Stimulated activated CD8-positive, alpha-beta memory T cell treated with anti-CD3 and anti-CD28 coated beads, Interleukin-12 subunit alpha, Interleukin-12 subunit beta, amount 100 ng/mL, for 4 hours (primary cell): ENCODE results near the gene UFC1.

ENCODE experiments used
- DNase-seq: peaks from one replicate; pipeline ENCODE4 v3.0.0-alpha.2; 2020; ENCODE audit warnings: low read depth

Gene UFC1

DNA sequence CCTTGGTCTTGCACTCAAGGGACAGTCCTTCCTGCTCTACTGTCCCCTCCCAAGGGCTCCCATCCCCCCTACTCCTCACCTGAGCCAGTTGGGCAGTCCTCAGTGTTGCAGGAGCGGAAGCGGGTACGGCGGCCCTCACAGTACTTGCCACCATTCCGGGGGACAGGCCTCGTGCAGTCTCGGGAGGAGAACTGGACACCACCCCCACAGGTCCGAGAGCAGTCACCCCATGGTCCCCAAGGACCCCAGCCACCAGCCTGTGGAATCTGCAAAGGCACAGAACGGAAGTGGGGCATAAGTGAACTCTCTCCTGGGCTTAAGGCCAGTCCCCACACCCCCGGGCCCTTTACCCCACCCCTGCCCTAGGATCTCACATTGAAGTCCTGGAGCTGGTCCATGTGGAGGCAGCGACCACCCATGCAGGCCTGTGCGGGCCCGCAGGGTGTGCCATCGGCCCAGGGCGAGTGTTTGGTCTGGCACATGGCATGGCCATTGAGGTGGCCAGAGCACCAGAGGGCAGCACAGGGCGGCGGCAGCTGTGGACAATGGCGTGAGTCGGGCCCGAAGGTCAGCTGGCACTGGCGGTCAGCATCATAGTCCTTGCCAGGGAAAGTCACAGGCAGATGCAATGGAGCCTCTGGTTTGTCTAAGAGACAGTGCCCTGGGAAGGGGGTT is 39.9 kb downstream of the UFC1 start:
- DNase-seq: no peak

GRCh38 chr1:161195171-161195570 is 41.4 kb downstream of the UFC1 start:
- no peak for DNase-seq

DNA sequence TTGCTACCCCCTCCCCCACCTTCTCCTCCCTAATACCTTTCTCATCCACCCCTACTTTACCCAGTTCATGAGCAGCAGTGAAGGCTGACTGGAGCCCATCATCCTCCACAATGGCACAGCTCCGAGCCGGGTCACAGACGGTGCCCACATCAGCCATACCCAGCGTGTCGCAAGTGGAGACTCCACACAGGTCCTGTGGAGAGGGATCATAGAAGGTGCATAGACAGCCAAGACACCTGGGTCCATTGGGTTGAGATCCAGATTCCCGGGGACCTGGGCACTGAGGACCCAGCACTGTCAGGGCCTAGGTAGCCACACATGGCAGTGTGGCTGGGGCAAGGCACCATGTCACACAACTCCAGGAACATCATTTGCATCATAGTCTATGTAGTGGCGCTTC is 42.3 kb downstream of the UFC1 start:
- no peak for DNase-seq

DNA sequence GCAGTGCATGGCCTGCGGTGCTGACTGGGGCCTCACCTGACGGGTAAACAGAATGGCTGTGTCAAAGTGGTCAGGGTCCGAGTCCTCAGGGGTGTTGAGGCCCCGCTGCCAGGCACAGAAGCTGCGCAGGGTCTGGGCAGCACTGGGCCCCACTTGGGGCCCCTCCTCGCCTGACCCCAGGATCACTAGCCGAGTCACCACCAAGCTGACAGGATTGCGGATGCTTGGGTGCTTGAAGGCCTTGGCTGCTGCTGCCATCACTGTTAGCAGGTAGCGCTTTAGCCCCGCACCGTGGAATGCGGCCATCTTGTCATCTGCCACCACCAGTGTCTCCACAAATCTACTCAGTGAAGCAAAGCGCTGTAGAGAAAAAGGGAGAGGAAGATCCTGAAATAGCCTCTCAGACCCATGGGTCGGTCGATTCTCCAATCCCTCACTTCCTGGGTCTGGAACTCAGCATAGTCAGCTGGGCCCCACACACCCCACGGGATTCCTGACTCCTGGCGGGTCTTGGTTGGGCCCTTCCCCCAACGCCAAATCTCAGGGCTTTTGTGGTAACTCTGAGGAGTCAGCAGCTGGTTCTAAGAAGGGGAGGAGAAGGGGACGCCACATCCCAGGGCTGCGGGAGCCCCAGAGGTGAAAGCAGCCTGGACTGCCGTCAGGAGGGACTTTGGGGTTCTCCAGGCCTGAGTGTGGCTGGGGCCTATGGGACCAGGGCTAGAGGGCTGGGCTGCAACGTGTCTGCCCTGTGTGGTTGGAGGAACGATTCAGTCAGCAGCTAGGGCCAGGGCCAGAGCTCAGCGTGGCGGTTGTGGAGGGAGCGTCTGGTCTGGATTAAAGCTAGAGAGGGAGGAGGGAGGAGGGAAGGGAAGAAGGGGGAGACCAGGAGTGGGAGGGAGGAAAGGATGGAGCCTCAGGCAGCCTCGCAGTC is 43.0 kb downstream of the UFC1 start:
- no peak for DNase-seq

- no peak for DNase-seq
These were observed 43.9 kb downstream of the UFC1 start for GRCh38 chr1:161197560-161198193.

GRCh38 chr1:161198194-161198896 is 44.6 kb downstream of the UFC1 start:
- DNase-seq: no peak

GRCh38 chr1:161198897-161199431 is 45.2 kb downstream of the UFC1 start, which contains the start of gene ADAMTS4:
ADAMTS4 (minus strand) TSS chr1:161199054; CDS start chr1:161198627, 427 bp downstream.
- no peak for DNase-seq

DNA sequence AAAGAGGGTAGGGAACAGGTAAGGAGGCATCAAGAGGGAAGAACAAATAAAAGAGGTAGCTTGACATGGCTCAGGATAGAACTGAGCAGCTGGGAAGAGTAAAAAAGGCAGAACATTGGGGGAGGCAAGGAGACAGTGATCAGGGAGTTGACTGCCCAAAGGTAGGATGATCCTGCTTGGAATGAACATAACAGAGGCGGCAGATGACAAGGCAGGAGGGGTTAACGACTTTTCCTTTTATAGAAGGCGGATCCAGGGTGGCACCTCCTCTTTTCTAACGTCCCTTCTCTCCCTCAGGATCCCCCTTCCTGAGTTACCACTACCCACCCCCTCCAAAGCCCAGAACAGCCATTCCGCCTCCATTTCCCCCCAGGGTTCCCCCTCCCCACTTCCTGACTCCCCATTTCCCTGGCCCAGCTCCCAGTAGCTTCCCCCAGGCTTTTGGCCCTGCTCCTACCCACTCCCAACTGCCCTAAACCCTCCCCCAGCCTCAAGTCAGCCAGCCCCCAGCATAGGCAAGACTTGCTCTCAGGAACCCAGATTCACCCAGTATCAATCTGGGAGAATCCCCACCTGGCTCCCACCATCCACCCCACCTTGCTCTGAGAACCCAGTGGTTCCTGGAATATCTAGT is 45.8 kb downstream of the UFC1 start:
- no peak for DNase-seq

GRCh38 chr1:161200421-161200991 is 46.7 kb downstream of the UFC1 start:
- no peak for DNase-seq

DNA sequence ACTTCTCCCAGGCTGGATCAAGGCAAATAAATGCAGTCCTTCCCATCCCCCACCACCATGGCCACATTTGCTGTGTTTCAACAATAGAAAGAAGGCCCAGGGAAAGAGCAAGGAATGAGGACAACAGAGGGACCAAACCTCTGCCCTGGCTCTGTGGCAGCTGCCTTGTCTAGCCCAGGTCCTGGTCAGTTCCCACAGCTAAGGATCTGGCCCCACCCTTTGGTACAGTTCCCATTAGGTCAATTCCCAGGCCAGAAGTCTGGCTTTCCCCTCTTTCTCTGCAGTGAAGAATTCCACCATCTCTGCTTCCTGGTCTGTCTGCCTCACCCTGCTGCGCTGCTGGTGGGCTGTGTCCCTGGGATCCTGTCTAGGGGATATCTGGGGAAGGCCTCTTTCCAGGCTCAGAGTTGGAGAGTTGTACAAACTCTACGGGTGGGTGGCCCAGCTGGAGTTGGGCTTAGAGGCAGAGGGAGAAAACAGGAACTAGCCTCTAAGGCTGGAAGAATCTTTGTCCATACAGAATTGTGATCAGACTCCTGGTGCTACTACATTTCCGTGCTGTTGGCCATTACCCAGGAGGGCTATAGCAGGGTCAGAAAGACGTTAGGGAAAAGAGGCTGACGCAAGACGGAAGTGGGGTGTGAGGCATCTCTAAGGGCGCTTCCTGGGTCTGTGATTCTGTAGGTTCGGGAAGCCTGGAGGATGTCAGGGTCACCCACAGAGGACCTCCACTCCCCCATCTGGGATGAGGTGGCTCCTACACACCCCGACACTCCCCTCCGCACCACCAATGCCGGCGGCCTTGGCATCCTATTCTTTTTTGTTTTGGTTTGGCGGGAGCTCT is 47.4 kb downstream of the UFC1 start:
- no peak for DNase-seq

DNA sequence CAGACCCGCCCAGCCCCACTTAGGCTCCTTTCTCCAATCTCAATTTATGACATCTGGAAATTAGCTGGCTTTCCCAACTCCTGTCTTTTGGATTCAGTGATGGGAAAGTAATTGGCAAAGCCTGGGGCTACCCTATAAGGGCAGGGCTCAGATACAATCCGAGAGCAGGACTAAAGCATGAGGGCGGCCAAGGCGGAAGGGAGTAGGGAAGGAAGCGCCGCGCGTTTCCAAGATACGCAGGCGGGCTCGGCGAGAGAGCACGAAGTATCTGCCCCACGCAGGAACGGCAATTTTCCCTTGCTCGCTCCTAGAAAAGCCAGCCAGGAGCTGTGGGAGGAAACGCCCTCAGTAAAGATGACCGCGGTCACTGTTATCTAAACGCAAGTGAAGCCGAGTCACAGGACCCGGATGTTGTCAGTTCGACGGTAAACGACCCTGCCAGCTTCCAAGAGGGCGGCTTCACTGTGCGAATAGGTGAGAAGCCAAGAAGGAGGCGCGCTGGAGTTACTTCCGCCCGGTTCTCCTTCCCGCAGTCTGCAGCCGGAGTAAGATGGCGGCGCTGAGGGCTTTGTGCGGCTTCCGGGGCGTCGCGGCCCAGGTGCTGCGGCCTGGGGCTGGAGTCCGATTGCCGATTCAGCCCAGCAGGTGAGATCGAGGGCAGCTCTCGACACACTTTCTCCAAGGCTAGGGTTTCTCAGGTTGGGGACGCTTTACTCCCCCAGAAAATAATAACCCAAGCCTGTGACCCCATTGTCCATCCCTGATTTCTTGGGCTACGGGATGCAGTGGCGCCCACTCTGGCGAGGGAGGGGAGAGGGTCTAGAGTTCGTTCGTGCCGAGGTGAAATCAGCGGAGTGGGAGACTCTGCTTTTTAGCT is 48.3 kb downstream of the UFC1 start, which contains the start of gene NDUFS2:
Gene NDUFS2 (plus strand): TSS at position 532 of the 877 bp plus-strand sequence. CDS start 19 bp downstream, at position 551.
- peak; percentile 89 for DNase-seq

DNA sequence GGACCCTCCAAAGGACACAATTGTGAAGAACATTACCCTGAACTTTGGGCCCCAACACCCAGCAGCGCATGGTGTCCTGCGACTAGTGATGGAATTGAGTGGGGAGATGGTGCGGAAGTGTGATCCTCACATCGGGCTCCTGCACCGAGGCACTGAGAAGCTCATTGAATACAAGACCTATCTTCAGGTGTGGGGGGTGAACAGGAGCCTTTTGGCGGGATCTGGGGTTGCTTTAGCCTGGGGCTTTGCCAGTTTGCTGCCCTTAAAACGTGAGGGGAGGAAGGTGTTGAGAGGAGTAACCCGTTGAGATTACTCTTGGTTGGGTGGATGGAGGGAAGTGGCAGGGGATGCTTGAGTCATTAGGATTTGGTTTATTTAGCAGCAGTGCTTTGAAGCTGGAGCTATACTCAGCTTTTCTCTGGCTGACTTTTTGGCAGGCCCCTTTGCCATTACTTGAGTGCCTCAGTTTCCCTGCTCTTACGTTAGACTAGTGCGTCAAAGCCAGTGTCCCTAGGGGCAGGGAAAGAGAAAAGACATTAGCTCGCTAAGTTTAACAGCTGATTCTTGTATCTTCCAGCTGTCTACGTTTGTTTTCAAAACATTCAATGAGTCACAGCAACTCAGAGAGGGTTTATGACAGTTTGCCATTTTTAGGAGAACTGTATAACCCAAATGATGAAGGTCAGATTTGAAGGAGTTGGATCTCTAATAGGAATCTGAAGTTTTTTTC is 52.8 kb downstream of the UFC1 start:
- no peak for DNase-seq

- no peak for DNase-seq
These were observed 53.4 kb downstream of the UFC1 start for GRCh38 chr1:161207173-161207572.
